ENCODE data around the gene BBS9. TPM values are rescaled to one million over a fixed set of nuclear protein-coding genes. Genes with fewer than 3 reads are reported as not detected.

The BBS9 gene
- total RNA-seq, 1 donor from 2014 or later = 18.6 TPM

DNA sequence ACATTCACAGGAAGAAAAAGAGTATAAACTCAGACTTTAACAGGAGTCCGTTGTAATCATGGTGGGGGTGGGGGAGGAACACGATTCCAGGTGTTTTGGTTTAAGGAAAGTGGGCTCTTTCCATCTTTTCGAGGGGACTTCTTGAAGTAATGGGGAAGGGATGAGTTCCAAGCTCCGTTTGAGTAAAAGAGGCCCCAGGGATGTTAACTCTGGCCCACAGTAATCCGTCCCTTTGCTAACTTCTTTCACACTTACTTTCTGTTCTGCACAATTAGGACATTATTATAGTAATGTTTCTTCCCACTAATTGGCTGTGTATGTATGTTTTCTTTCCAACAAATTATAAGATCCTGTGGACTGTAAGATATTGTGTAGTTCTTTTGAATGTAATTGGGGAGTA, 374.4 kb downstream of the BBS9 start:
- TF ChIP-seq, protein P1, sequence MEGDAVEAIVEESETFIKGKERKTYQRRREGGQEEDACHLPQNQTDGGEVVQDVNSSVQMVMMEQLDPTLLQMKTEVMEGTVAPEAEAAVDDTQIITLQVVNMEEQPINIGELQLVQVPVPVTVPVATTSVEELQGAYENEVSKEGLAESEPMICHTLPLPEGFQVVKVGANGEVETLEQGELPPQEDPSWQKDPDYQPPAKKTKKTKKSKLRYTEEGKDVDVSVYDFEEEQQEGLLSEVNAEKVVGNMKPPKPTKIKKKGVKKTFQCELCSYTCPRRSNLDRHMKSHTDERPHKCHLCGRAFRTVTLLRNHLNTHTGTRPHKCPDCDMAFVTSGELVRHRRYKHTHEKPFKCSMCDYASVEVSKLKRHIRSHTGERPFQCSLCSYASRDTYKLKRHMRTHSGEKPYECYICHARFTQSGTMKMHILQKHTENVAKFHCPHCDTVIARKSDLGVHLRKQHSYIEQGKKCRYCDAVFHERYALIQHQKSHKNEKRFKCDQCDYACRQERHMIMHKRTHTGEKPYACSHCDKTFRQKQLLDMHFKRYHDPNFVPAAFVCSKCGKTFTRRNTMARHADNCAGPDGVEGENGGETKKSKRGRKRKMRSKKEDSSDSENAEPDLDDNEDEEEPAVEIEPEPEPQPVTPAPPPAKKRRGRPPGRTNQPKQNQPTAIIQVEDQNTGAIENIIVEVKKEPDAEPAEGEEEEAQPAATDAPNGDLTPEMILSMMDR (IDR thresholded peaks at IDR 0.05) = no peak
- no peak for DNase-seq
- Mint-ChIP-seq H3K36me3 (ENCODE audit: low read depth) (peaks cover 21% of the 10 kb centered on the region), H3K27ac (no peak overlapping the region), H3K27me3 (no peaks in the 10 kb centered on the region), H3K9me3 (no peaks in the 10 kb centered on the region), H3K4me3 (no peak overlapping the region), H3K4me1 (no peaks in the 10 kb centered on the region)
- intact Hi-C loops (cut with micrococcal nuclease) = no loop called here
- ChIA-PET POLR2A (no interaction called here), CTCF (no interaction called here)
- no peak for ATAC-seq (ENCODE audit: low read depth)

DNA sequence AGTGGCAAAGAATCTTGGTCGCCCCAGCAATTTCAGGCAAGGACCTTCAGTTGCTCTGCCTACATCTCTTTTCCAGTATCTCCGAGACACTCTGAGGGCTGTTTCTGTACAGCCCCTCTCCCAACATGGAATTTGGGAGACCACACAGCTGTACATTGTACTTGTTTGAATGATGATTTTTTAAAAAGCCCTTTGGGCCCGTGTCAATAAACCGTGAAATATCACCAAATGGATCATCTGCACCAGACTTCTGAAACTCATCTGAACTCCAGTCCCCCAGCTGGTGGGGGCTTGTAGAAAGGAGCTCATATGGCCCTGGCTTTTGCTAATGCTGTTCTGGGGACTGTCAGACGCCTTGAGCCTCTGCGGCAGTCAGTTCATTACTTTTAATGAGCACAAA, 374.9 kb downstream of the BBS9 start:
- H3K4me1 Mint-ChIP-seq = no peaks in the 10 kb centered on the region
- peaks cover 27% of the 10 kb centered on the region for H3K36me3 Mint-ChIP-seq (ENCODE audit: low read depth)
- DNase-seq (no peak), ATAC-seq (ENCODE audit: low read depth) (no peak)
- H3K4me3 Mint-ChIP-seq = no peak overlapping the region
- no peaks in the 10 kb centered on the region for H3K27me3 Mint-ChIP-seq
- no peaks in the 10 kb centered on the region for H3K9me3 Mint-ChIP-seq
- TF ChIP-seq, protein P1 (IDR thresholded peaks at IDR 0.05) = no peak
- CTCF ChIA-PET = no interaction called here
- intact Hi-C loops (cut with micrococcal nuclease) = no loop called here
- POLR2A ChIA-PET = no interaction called here
- H3K27ac Mint-ChIP-seq = no peak overlapping the region

GRCh38 chr7:33509206-33509605, 379.8 kb downstream of the BBS9 start:
- Mint-ChIP-seq H3K9me3 (no peaks in the 10 kb centered on the region), H3K36me3 (ENCODE audit: low read depth) (peaks cover 31% of the 10 kb centered on the region), H3K4me3 (no peak overlapping the region), H3K27ac (no peak overlapping the region), H3K4me1 (no peaks in the 10 kb centered on the region), H3K27me3 (no peaks in the 10 kb centered on the region)
- DNase-seq (no peak), ATAC-seq (ENCODE audit: low read depth) (no peak)
- intact Hi-C loops (cut with micrococcal nuclease) = no loop called here
- ChIA-PET CTCF (no interaction called here), POLR2A (no interaction called here)
- TF ChIP-seq, protein P1 (IDR thresholded peaks at IDR 0.05) = no peak

DNA sequence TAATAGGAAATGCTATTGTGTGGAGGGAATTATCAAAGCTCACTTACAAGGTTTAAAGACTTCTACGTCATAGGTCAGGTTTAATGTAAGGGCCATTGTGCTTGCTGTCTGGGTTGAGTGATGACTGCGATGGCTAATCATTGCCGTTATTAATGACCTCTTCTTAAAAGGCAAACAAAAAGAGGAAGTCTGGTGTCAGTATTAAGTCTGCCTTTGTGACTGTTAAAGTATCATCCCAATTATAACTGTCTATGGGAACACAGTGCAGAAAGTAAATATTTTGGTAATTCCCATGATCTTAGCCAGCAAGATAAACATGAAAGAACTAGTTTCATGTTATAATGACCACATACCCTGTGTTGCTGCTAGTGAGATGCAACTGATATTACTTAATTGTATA, 382.4 kb downstream of the BBS9 start:
- peaks cover 22% of the 10 kb centered on the region for H3K36me3 Mint-ChIP-seq (ENCODE audit: low read depth)
- H3K27ac Mint-ChIP-seq = no peak overlapping the region
- DNase-seq = no peak
- no peaks in the 10 kb centered on the region for H3K27me3 Mint-ChIP-seq
- ChIA-PET POLR2A (no interaction called here), CTCF (no interaction called here)
- no peak overlapping the region for H3K4me3 Mint-ChIP-seq
- ATAC-seq (ENCODE audit: low read depth) = no peak
- H3K4me1 Mint-ChIP-seq = no peaks in the 10 kb centered on the region
- TF ChIP-seq, protein P1 (IDR thresholded peaks at IDR 0.05) = no peak
- intact Hi-C loops (cut with micrococcal nuclease) = no loop called here
- H3K9me3 Mint-ChIP-seq = no peaks in the 10 kb centered on the region

GRCh38 chr7:33516568-33516967, 387.2 kb downstream of the BBS9 start:
- Mint-ChIP-seq H3K4me3 (no peak overlapping the region), H3K27me3 (no peaks in the 10 kb centered on the region), H3K36me3 (ENCODE audit: low read depth) (peaks cover 4% of the 10 kb centered on the region), H3K27ac (no peak overlapping the region), H3K9me3 (no peaks in the 10 kb centered on the region), H3K4me1 (no peaks in the 10 kb centered on the region)
- CTCF ChIA-PET = no interaction called here
- TF ChIP-seq, protein P1 (IDR thresholded peaks at IDR 0.05) = no peak
- DNase-seq (no peak), ATAC-seq (ENCODE audit: low read depth) (no peak)
- POLR2A ChIA-PET = no interaction called here
- intact Hi-C loops (cut with micrococcal nuclease) = no loop called here
